Adrenal gland (tissue), 19 donors: Measurements from ENCODE around the gene DCTN2. TPM values are rescaled to one million over a fixed set of nuclear protein-coding genes. Genes with fewer than 3 reads are reported as not detected.
A peak's percentile ranks its signal among the peaks of the same experiment; 100 is the strongest.

Experiments used
- DNase-seq, 7 donors: peaks; one replicate each; pipeline ENCODE4 v3.0.0-alpha.2; 2019 to 2020
- H3K27ac ChIP-seq, 5 donors: fragments of 200-600 bp; sonication (generic) in 4 of 5; 1 replicate in 3 of 5; 2 replicates in 2 of 5; pipeline versions ENCODE4 v1.5.1 to v1.8.0; 2016 to 2020; ENCODE audit warnings: mild to moderate bottlenecking in 1 of 5
- H3K27me3 ChIP-seq: fragments of 200-600 bp; 2 replicates; pipeline ENCODE4 v1.8.0; 2021
- H3K36me3 ChIP-seq, 2 donors: fragments of 200-600 bp; replicated peaks in 1 of 2; 1 replicate in 1 of 2; 2 replicates in 1 of 2; pipeline versions ENCODE4 v1.5.1 to v1.8.0; 2018 to 2022
- H3K4me1 ChIP-seq, 2 donors: fragments of 200-600 bp; replicated peaks in 1 of 2; 1 replicate in 1 of 2; 2 replicates in 1 of 2; pipeline versions ENCODE4 v1.5.1 to v1.8.0; 2018 to 2021
- H3K4me3 ChIP-seq, 4 donors: fragments of 200-600 bp; sonication (generic) in 3 of 4; one replicate each; pipeline ENCODE4 v1.5.1; 2016 to 2018
- H3K9me3 ChIP-seq, 3 donors: fragments of 200-600 bp; sonication (generic) in 1 of 3; replicated peaks in 1 of 3; 1 replicate in 2 of 3; 2 replicates in 1 of 3; pipeline versions ENCODE4 v1.5.1 to v1.8.0; 2016 to 2021
- POLR2A ChIP-seq, 2 donors: fragments of 450-650 bp; IDR thresholded peaks; one replicate each; pipeline ENCODE4 v1.6.1; 2017; ENCODE audit warnings: antibody characterized with exemption in 2 of 2, mild to moderate bottlenecking in 2 of 2, moderate library complexity in 1 of 2
- WGBS, 4 donors: extraction: QIAGEN DNeasy Blood & Tissue Kit in 2 of 4; methylation state at CpG; one replicate each; pipeline versions ENCODE4 v1.1.5 to v1.1.7; 2013 to 2017; 5-methylcytosine and 5-hydroxymethylcytosine counted together
- intact Hi-C, 2 donors: fragments of 100-400 bp; cut with DNase I; formaldehyde crosslinking; loops; one replicate each; pipeline versions ENCODE4 v1.14.1 to v1.15.0; 2022 to 2023
- long read RNA-seq, 10 donors: library from polyadenylated mRNA in 3 of 10; unstranded in 2 of 10; stranded (forward) in 1 of 10; transcript quantifications; one replicate each; pipeline ENCODE4 v2.0.0 and lab custom pipeline, GENCODE V29; 2021 to 2026
- polyA plus RNA-seq, 3 donors: library from polyadenylated mRNA; stranded (reverse); fragments of 200-250 nt in 2 of 3; fragments of 350-450 nt in 1 of 3; fragmentation: Illumina TruSeq in 1 of 3; extraction: RNeasy Lipid Tissue Mini Kit (QIAGEN cat#74804) in 1 of 3; gene quantifications; one replicate each; pipeline ENCODE4 v1.2.3, GENCODE V29; 2013 to 2014
- total RNA-seq, 9 donors: library from RNA; depleted of rRNA in 4 of 9; stranded (reverse); fragments of >200 nt in 4 of 9; fragments of 120-200 nt in 1 of 9; fragmentation: NEBNext Ultra II Directional in 1 of 9; extraction: Animal tissue kit (Norgen Biotek cat#: 25700) in 1 of 9; gene quantifications; one replicate each; pipeline versions ENCODE4 v1.1.0 to v1.2.4, GENCODE V29; 2013 to 2023
- TF ChIP-seq, protein P1 (sequence below), 6 experiments: fragments of 450-650 bp in 4 of 6; fragments of 200-600 bp in 2 of 6; sonication (generic) in 1 of 6; IDR thresholded peaks; 1 replicate in 5 of 6; 2 replicates in 1 of 6; pipeline versions ENCODE4 v1.5.1 to v1.8.0; 2016 to 2021; ENCODE audit warnings: antibody characterized with exemption in 6 of 6, mild to moderate bottlenecking in 2 of 6, moderate library complexity in 1 of 6
- donor health status: healthy with polysubstance abuse.
- donor health status: Bipolar disorder and iron deficiency.
- donor health status: DM: yes; HTN: yes; CAD: no.
- donor health status: DM: no; HTN: no; CAD: no.
- donor health status: DM: no; HTN: no; CAD: no.
- donor health status: DM: yes; HTN: yes; CAD: no.

Gene DCTN2
- total RNA-seq (100 to 1,000 TPM; 114 to 202 (median 137) TPM), polyA plus RNA-seq (100 to 1,000 TPM in 2 of 3 donors, 10 to 100 TPM in 1; 81.2 to 238 (median 101) TPM)
- long read RNA-seq, donor 1, transcript DCTN2-209 (14 exons, 2,061 nt), result major isoform, 35 of 54 reads
- long read RNA-seq, donor 1, transcript DCTN2-207 (5 exons, 566 nt), result minor isoform, 7 of 54 reads
- long read RNA-seq, donor 1, partial matches to known transcripts, result 5 of 54 reads
- long read RNA-seq, donor 1, other reads (novel, unspliced or antisense), result 5 of 54 reads
- long read RNA-seq, donor 2, transcript DCTN2-207 (5 exons, 566 nt), result minor isoform, 10 of 41 reads
- long read RNA-seq, donor 2, transcript DCTN2-209 (14 exons, 2,061 nt), result major isoform, 26 of 41 reads
- long read RNA-seq, donor 2, partial matches to known transcripts, result 0 of 41 reads
- long read RNA-seq, donor 2, other reads (novel, unspliced or antisense), result 5 of 41 reads
- long read RNA-seq, donor 3, transcript DCTN2-209 (14 exons, 2,061 nt), result major isoform, 35 of 50 reads
- long read RNA-seq, donor 3, transcript DCTN2-207 (5 exons, 566 nt), result minor isoform, 5 of 50 reads
- long read RNA-seq, donor 3, partial matches to known transcripts, result 0 of 50 reads
- long read RNA-seq, donor 3, other reads (novel, unspliced or antisense), result 9 of 50 reads
- long read RNA-seq, donor 4, transcript DCTN2-209 (14 exons, 2,061 nt), result major isoform, 120 of 185 reads
- long read RNA-seq, donor 4, partial matches to known transcripts, result 14 of 185 reads
- long read RNA-seq, donor 4, other reads (novel, unspliced or antisense), result 50 of 185 reads
- long read RNA-seq, donor 5, transcript DCTN2-209 (14 exons, 2,061 nt), result major isoform, 180 of 286 reads
- long read RNA-seq, donor 5, partial matches to known transcripts, result 4 of 286 reads
- long read RNA-seq, donor 5, other reads (novel, unspliced or antisense), result 102 of 286 reads
- long read RNA-seq, donor 6, transcript DCTN2-209 (14 exons, 2,061 nt), result major isoform, 67 of 110 reads
- long read RNA-seq, donor 6, partial matches to known transcripts, result 6 of 110 reads
- long read RNA-seq, donor 6, other reads (novel, unspliced or antisense), result 37 of 110 reads
- long read RNA-seq, donor 7, transcript DCTN2-207 (5 exons, 566 nt), result minor isoform, 6 of 21 reads
- long read RNA-seq, donor 7, transcript DCTN2-209 (14 exons, 2,061 nt), result major isoform, 7 of 21 reads
- long read RNA-seq, donor 7, partial matches to known transcripts, result 7 of 21 reads
- long read RNA-seq, donor 7, other reads (novel, unspliced or antisense), result 0 of 21 reads
- long read RNA-seq, donor 8, transcript DCTN2-209 (14 exons, 2,061 nt), result major isoform, 27 of 43 reads
- long read RNA-seq, donor 8, partial matches to known transcripts, result 0 of 43 reads
- long read RNA-seq, donor 8, other reads (novel, unspliced or antisense), result 12 of 43 reads
- long read RNA-seq, donor 9, transcript DCTN2-209 (14 exons, 2,061 nt), result major isoform, 13 of 72 reads
- long read RNA-seq, donor 9, partial matches to known transcripts, result 48 of 72 reads
- long read RNA-seq, donor 9, other reads (novel, unspliced or antisense), result 6 of 72 reads
- long read RNA-seq, donor 10, transcript DCTN2-209 (14 exons, 2,061 nt), result major isoform, 6 of 7 reads
- long read RNA-seq, donor 10, partial matches to known transcripts, result 0 of 7 reads
- long read RNA-seq, donor 10, other reads (novel, unspliced or antisense), result 0 of 7 reads

DNA sequence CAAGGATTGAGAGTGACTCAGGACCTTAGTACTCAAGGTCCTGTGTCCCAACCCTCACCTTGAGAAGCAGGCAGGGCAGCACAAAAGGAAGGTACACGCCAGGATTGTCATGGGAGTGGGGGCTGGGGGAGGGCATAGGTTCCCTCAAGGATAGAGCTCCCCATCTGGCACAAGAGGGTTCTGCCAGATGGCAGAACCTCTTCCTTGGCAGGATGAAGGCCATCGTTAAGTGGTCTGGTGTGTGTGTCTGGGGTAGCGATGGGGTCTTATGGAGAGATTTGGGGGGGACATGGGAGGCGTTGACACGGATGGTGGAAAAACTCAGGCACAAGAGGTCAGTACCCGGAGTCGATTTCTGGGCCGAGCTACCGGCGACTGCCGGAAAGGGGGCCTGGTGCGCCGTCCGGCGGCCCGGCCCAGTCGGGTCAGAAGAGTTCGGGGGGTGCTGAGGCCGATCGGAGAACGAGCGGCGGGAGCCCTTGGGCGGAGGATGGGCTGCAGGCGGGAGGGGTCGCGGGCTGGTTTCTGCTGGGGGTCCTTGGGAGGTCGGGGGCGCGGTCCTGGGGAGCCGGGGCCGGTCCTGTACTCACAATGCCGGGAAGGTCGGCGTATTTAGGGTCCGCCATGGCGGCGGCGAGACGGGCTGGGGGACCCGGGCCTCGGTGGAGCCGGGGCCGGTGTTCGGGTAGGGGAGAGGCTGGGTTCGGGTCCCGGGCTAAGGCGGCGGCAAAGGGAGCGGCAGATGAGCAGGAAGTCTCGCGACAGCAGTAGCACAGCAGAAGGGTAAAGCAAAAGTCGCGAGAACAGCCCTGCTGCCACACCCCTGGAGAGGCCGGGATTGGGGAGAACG lies at the start of gene DCTN2:
TSS of gene DCTN2 (minus strand) at position 755 of the 850 bp plus-strand sequence. CDS start at position 626, 129 bp downstream.
- Histone ChIP-seq H3K4me1 (peaks cover 15 to 19% of the 10 kb centered on the region in 2 donors), H3K36me3 (peaks cover 0 to 10% of the 10 kb centered on the region in 2 donors), H3K27ac (peak within 1 kb of the TSS; percentile 74 to 97 (median 87)), H3K27me3 (peaks cover 8% of the 10 kb centered on the region), H3K4me3 (peak within 1 kb of the TSS; percentile 76 to 100 (median 95)), H3K9me3 (no peaks in the 10 kb centered on the region)
- peak; percentile 96 to 99 (median 98) for DNase-seq
- WGBS, 4 donors, result 0 to 1% (median 1%) methylated on average over 24 to 56 of the region's 56 CpGs
- intact Hi-C loops, result no loop called here
- TF ChIP-seq, protein P1, sequence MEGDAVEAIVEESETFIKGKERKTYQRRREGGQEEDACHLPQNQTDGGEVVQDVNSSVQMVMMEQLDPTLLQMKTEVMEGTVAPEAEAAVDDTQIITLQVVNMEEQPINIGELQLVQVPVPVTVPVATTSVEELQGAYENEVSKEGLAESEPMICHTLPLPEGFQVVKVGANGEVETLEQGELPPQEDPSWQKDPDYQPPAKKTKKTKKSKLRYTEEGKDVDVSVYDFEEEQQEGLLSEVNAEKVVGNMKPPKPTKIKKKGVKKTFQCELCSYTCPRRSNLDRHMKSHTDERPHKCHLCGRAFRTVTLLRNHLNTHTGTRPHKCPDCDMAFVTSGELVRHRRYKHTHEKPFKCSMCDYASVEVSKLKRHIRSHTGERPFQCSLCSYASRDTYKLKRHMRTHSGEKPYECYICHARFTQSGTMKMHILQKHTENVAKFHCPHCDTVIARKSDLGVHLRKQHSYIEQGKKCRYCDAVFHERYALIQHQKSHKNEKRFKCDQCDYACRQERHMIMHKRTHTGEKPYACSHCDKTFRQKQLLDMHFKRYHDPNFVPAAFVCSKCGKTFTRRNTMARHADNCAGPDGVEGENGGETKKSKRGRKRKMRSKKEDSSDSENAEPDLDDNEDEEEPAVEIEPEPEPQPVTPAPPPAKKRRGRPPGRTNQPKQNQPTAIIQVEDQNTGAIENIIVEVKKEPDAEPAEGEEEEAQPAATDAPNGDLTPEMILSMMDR (IDR thresholded peaks at IDR 0.05), result peak in 3 of 6 experiments; percentile 1 to 32 (median 7)
- peak; percentile 52 to 57 for TF ChIP-seq POLR2A (IDR thresholded peaks at IDR 0.05)

GRCh38 chr12:57593187-57593586 lies 46.2 kb upstream of the DCTN2 start:
- 89 to 94% (median 92%) methylated on average over 4 of the region's 4 CpGs for WGBS, 4 donors
- Histone ChIP-seq H3K4me1 (peaks cover 7 to 14% of the 10 kb centered on the region in 2 donors), H3K27me3 (no peaks in the 10 kb centered on the region), H3K27ac (no peak overlapping the region), H3K36me3 (peaks cover 0 to 14% of the 10 kb centered on the region in 2 donors), H3K4me3 (no peak overlapping the region), H3K9me3 (no peaks in the 10 kb centered on the region)
- intact Hi-C loops, result no loop called here
- no peak for DNase-seq
- TF ChIP-seq, protein P1 (IDR thresholded peaks at IDR 0.05), result no peak
- TF ChIP-seq POLR2A (IDR thresholded peaks at IDR 0.05), result no peak

DNA sequence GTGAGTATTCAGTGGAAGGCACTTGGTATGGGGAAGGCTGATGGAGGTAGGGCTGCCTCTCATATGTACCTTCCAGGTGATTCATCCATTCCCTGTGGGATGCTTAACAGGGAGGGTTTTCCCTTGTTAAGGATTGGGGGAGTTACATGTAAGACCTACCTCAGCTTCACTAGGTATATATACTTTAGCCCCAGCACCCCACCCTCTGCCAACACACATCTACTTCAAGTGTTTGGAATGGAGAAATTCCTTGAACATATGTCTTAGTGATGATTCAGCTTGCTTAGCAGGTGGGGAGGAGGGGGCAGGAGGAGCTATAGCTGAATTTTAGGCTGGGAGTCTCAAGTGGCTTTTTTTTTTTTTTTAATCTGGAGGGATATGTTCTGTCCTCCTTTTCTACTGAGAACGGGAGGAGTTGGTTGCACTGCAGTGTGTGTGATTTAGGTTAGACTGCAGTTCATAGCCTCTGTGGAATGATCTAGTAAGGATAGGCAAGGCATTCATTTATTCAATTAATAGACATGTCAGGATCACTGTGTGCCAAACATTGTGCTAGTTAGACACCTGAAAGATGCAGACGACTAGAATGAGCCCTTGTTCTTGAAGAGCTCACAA lies 45.7 kb upstream of the DCTN2 start:
- Histone ChIP-seq H3K9me3 (no peaks in the 10 kb centered on the region), H3K36me3 (peaks cover 0 to 9% of the 10 kb centered on the region in 2 donors), H3K4me1 (peaks cover 7 to 14% of the 10 kb centered on the region in 2 donors), H3K27ac (no peak overlapping the region), H3K4me3 (no peak overlapping the region), H3K27me3 (no peaks in the 10 kb centered on the region)
- TF ChIP-seq, protein P1 (IDR thresholded peaks at IDR 0.05), result no peak
- no peak for TF ChIP-seq POLR2A (IDR thresholded peaks at IDR 0.05)
- no peak for DNase-seq
- 75 to 85% (median 76%) methylated on average over 2 of the region's 2 CpGs for WGBS, 4 donors
- intact Hi-C loops, result no loop called here
